BLaER1 treated with 17β-estradiol and CSF1 and Interleukin-3, amounts not matched to agents 10 nM and 100 nM (cell line): ENCODE measurements around the gene CCDC34.

Experiments
- H3K27ac ChIP-seq, 11 experiments: shearing (Covaris generic); formaldehyde crosslinking; 2 replicates each; pipeline ENCODE4 v1.8.1; 2022
- H3K27me3 ChIP-seq, 11 experiments: shearing (Covaris generic); formaldehyde crosslinking; 2 replicates each; pipeline ENCODE4 v1.8.1; 2022
- H3K36me3 ChIP-seq, 11 experiments: shearing (Covaris generic); formaldehyde crosslinking; 2 replicates each; pipeline ENCODE4 v1.8.1; 2022
- H3K4me1 ChIP-seq, 10 experiments: shearing (Covaris generic); formaldehyde crosslinking; 2 replicates each; pipeline ENCODE4 v1.8.1; 2022
- H3K4me2 ChIP-seq, 11 experiments: shearing (Covaris generic); formaldehyde crosslinking; 2 replicates each; pipeline ENCODE4 v1.8.1; 2022
- H3K4me3 ChIP-seq, 10 experiments: shearing (Covaris generic); formaldehyde crosslinking; 2 replicates each; pipeline ENCODE4 v1.8.1; 2022
- H3K9ac ChIP-seq, 11 experiments: shearing (Covaris generic); formaldehyde crosslinking; 2 replicates each; pipeline ENCODE4 v1.8.1; 2022
- H3K9me3 ChIP-seq, 11 experiments: shearing (Covaris generic); formaldehyde crosslinking; replicated peaks in 1 of 11; 2 replicates each; pipeline ENCODE4 v1.8.1; 2022
- H4K20me1 ChIP-seq, 11 experiments: shearing (Covaris generic); formaldehyde crosslinking; 2 replicates each; pipeline ENCODE4 v1.8.1; 2022
- Cebpa-rat ChIP-seq, 11 experiments: shearing (Covaris generic); IDR thresholded peaks; 2 replicates each; pipeline ENCODE4 v1.8.1; 2022

CCDC34 gene

GRCh38 chr11:27394781-27395228, 31.8 kb upstream of the CCDC34 start:
- Histone ChIP-seq H3K36me3 (no peaks in the 10 kb centered on the region), H3K9me3 (no peaks in the 10 kb centered on the region), H3K27me3 (no peaks in the 10 kb centered on the region), H3K9ac (no peak overlapping the region), H3K4me2 (no peak overlapping the region), H3K27ac (no peak overlapping the region), H3K4me3 (no peak overlapping the region), H4K20me1 (no peaks in the 10 kb centered on the region), H3K4me1 (no peaks in the 10 kb centered on the region)
- no peak for TF ChIP-seq Cebpa-rat (IDR thresholded peaks at IDR 0.05)

GRCh38 chr11:27392278-27393114, 29.5 kb upstream of the CCDC34 start:
- no peaks in the 10 kb centered on the region for H3K4me1 ChIP-seq
- H3K4me2 ChIP-seq, result no peak overlapping the region
- H3K4me3 ChIP-seq, result no peak overlapping the region
- no peak overlapping the region for H3K9ac ChIP-seq
- no peaks in the 10 kb centered on the region for H3K9me3 ChIP-seq
- H4K20me1 ChIP-seq, result no peaks in the 10 kb centered on the region
- TF ChIP-seq Cebpa-rat (IDR thresholded peaks at IDR 0.05), result no peak
- no peak overlapping the region for H3K27ac ChIP-seq
- no peaks in the 10 kb centered on the region for H3K27me3 ChIP-seq
- H3K36me3 ChIP-seq, result no peaks in the 10 kb centered on the region

GRCh38 chr11:27391331-27392015, 28.5 kb upstream of the CCDC34 start:
- H4K20me1 ChIP-seq, result no peaks in the 10 kb centered on the region
- H3K4me1 ChIP-seq, result no peaks in the 10 kb centered on the region
- H3K4me2 ChIP-seq, result no peak overlapping the region
- no peak overlapping the region for H3K27ac ChIP-seq
- no peak overlapping the region for H3K9ac ChIP-seq
- H3K9me3 ChIP-seq, result no peaks in the 10 kb centered on the region
- no peaks in the 10 kb centered on the region for H3K36me3 ChIP-seq
- no peak for TF ChIP-seq Cebpa-rat (IDR thresholded peaks at IDR 0.05)
- H3K4me3 ChIP-seq, result no peak overlapping the region
- no peaks in the 10 kb centered on the region for H3K27me3 ChIP-seq

GRCh38 chr11:27390318-27391295, 27.6 kb upstream of the CCDC34 start:
- Histone ChIP-seq H3K4me2 (no peak overlapping the region), H3K9me3 (no peaks in the 10 kb centered on the region), H3K9ac (no peak overlapping the region), H3K4me1 (no peaks in the 10 kb centered on the region), H3K36me3 (no peaks in the 10 kb centered on the region), H3K4me3 (no peak overlapping the region), H3K27ac (no peak overlapping the region), H3K27me3 (no peaks in the 10 kb centered on the region), H4K20me1 (no peaks in the 10 kb centered on the region)
- TF ChIP-seq Cebpa-rat (IDR thresholded peaks at IDR 0.05), result no peak

GRCh38 chr11:27388869-27389268, 25.9 kb upstream of the CCDC34 start:
- peaks cover 0 to 15% (median 4%) of the 10 kb centered on the region in 10 experiments; a peak in 10 of 20 replicates for H3K4me1 ChIP-seq

GRCh38 chr11:27388001-27388400, 25.0 kb upstream of the CCDC34 start:
- H3K4me2 ChIP-seq, result no peak overlapping the region
- H3K9ac ChIP-seq, result no peak overlapping the region
- no peak overlapping the region for H3K4me3 ChIP-seq
- no peak for TF ChIP-seq Cebpa-rat (IDR thresholded peaks at IDR 0.05)
- H4K20me1 ChIP-seq, result no peaks in the 10 kb centered on the region
- H3K4me1 ChIP-seq, result peaks cover 0 to 24% (median 11%) of the 10 kb centered on the region in 10 experiments; a peak in 14 of 20 replicates
- H3K27ac ChIP-seq, result no peak overlapping the region
- no peaks in the 10 kb centered on the region for H3K36me3 ChIP-seq
- no peaks in the 10 kb centered on the region for H3K27me3 ChIP-seq
- H3K9me3 ChIP-seq, result no peaks in the 10 kb centered on the region

More at GRCh38 chr11:27388869-27389268, 25.9 kb upstream of the CCDC34 start:
- Histone ChIP-seq H3K27ac (no peak overlapping the region), H3K36me3 (no peaks in the 10 kb centered on the region), H3K9me3 (no peaks in the 10 kb centered on the region), H3K4me2 (no peak overlapping the region), H3K9ac (no peak overlapping the region), H3K4me3 (no peak overlapping the region), H3K27me3 (no peaks in the 10 kb centered on the region), H4K20me1 (no peaks in the 10 kb centered on the region)
- no peak for TF ChIP-seq Cebpa-rat (IDR thresholded peaks at IDR 0.05)

- Histone ChIP-seq H3K36me3 (no peaks in the 10 kb centered on the region), H3K4me1 (peaks cover 0 to 30% (median 17%) of the 10 kb centered on the region in 10 experiments; a peak in 15 of 20 replicates), H3K9ac (no peak overlapping the region), H3K27ac (no peak overlapping the region), H3K4me2 (no peak overlapping the region), H3K27me3 (no peaks in the 10 kb centered on the region), H3K4me3 (no peak overlapping the region), H3K9me3 (no peaks in the 10 kb centered on the region), H4K20me1 (no peaks in the 10 kb centered on the region)
- no peak for TF ChIP-seq Cebpa-rat (IDR thresholded peaks at IDR 0.05)
These were observed 24.3 kb upstream of the CCDC34 start for GRCh38 chr11:27387362-27387761.

GRCh38 chr11:27386181-27386845, 23.3 kb upstream of the CCDC34 start:
- H4K20me1 ChIP-seq, result no peaks in the 10 kb centered on the region
- H3K27ac ChIP-seq, result no peak overlapping the region
- H3K9me3 ChIP-seq, result no peaks in the 10 kb centered on the region
- TF ChIP-seq Cebpa-rat (IDR thresholded peaks at IDR 0.05), result no peak
- no peak overlapping the region for H3K4me2 ChIP-seq
- H3K4me3 ChIP-seq, result no peak overlapping the region
- H3K36me3 ChIP-seq, result peaks cover 0 to 1% (median 0%) of the 10 kb centered on the region in 11 experiments; a peak in 2 of 22 replicates
- no peak overlapping the region for H3K9ac ChIP-seq
- no peaks in the 10 kb centered on the region for H3K27me3 ChIP-seq
- H3K4me1 ChIP-seq, result peaks cover 0 to 31% (median 21%) of the 10 kb centered on the region in 10 experiments; a peak in 16 of 20 replicates
